Mammary epithelial cell (primary cell): ENCODE results near the gene MYL5.

Experiments used
- CTCF ChIP-seq, 2 donors: IDR thresholded peaks in 1 of 2; conservative IDR thresholded peaks in 1 of 2; 2 replicates each; pipeline ENCODE4 v1.5.1; 2011 to 2012; ENCODE audit warnings: inconsistent platforms in 2 of 2, low read length in 2 of 2, mild to moderate bottlenecking in 2 of 2, control low read depth in 1 of 2, low read depth in 1 of 2; ENCODE audit not compliant: insufficient read depth in 1 of 2; ENCODE audit errors: extremely low read depth in 1 of 2
- EZH2 ChIP-seq: IDR thresholded peaks from 2 replicates; pipeline ENCODE4 v1.6.1; 2012; ENCODE audit warnings: low read length, inconsistent platforms, borderline replicate concordance

GRCh38 chr4:718460-718859 lies 44.1 kb downstream of the MYL5 start:
- no peak for TF ChIP-seq CTCF (conservative IDR thresholded peaks at IDR 0.05 in 1 of 2, IDR thresholded peaks at IDR 0.05 in 1 of 2; ENCODE audit: extremely low read depth in 1 of 2, insufficient read depth in 1 of 2, low read depth in 1 of 2, low read length in 2 of 2)
- no peak for TF ChIP-seq EZH2
